Measurements from ENCODE around the gene UFSP1.

DNA sequence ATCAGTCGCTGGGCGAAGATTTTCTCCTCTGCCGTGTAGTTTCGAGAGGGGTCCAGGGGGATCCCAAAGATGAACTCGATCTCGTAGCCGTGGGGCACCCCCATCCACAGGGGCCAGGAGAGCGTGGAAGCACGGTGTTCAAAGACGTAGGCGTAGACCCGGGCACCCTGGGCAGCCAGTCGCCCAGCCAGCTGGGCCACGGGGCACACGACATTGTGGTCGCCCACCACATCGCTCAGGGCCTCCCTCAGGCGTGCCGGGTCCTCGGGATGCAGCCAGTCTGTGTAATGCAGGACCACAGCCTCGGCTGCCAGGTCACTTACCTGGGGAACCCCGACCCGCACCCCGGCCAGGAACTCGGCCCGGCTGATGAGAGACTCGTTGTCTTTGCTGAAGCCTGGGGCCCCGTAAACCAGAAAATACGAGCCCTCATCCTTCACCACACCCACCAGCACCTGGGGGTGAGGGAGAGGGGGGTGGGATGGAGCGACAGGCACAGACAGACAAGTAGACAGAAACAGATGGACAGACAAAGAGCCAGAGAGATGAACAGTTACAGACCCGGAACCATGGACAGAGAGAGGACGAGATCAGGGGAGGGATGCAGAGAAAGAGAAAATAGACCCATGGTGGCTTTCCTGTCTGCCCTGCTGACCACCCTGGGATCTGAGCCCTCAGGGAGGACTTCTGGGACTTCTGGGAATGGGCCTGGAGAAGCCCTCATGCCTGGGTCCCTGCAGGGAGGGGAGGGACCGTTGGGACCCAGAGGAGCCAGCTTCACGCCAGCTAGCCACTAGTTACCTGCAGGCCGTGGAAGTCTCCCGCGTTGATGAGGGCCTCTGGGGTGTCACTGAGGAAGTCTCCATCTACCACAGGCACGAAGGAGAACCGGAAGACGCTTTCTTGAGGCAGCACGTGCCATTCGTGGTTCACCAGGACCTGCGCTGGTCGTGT is 3.1 kb upstream of the UFSP1 start:
- TF ChIP-seq, protein P1, sequence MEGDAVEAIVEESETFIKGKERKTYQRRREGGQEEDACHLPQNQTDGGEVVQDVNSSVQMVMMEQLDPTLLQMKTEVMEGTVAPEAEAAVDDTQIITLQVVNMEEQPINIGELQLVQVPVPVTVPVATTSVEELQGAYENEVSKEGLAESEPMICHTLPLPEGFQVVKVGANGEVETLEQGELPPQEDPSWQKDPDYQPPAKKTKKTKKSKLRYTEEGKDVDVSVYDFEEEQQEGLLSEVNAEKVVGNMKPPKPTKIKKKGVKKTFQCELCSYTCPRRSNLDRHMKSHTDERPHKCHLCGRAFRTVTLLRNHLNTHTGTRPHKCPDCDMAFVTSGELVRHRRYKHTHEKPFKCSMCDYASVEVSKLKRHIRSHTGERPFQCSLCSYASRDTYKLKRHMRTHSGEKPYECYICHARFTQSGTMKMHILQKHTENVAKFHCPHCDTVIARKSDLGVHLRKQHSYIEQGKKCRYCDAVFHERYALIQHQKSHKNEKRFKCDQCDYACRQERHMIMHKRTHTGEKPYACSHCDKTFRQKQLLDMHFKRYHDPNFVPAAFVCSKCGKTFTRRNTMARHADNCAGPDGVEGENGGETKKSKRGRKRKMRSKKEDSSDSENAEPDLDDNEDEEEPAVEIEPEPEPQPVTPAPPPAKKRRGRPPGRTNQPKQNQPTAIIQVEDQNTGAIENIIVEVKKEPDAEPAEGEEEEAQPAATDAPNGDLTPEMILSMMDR (IDR thresholded peaks at IDR 0.05; ENCODE audit: insufficient read depth, low read length, poor library complexity, severe bottlenecking) = no peak
- no peak for TF ChIP-seq EZH2phosphoT487 (conservative IDR thresholded peaks at IDR 0.05; ENCODE audit: low read length)

All from SU-DHL-6 (cell line).